ENCODE results near the gene RYR2.

The RYR2 gene

GRCh38 chr1:237873487-237874211, 831.7 kb downstream of the RYR2 start:
- TF ChIP-seq CTCF (IDR thresholded peaks at IDR 0.05; ENCODE audit: extremely low read depth, missing control alignments) = no peak
- DNase-seq (ENCODE audit: low spot score) = no peak

GRCh38 chr1:237875291-237875690, 833.3 kb downstream of the RYR2 start:
- DNase-seq (ENCODE audit: low spot score) = no peak
- TF ChIP-seq CTCF (IDR thresholded peaks at IDR 0.05; ENCODE audit: extremely low read depth, missing control alignments) = no peak

GRCh38 chr1:237877631-237878030, 835.6 kb downstream of the RYR2 start:
- no peak for TF ChIP-seq CTCF (IDR thresholded peaks at IDR 0.05; ENCODE audit: extremely low read depth, missing control alignments)
- DNase-seq (ENCODE audit: low spot score) = no peak

GRCh38 chr1:237878406-237878805, 836.4 kb downstream of the RYR2 start:
- no peak for DNase-seq (ENCODE audit: low spot score)

GRCh38 chr1:237879195-237879594, 837.2 kb downstream of the RYR2 start:
- no peak for TF ChIP-seq CTCF (IDR thresholded peaks at IDR 0.05; ENCODE audit: extremely low read depth, missing control alignments)
- DNase-seq (ENCODE audit: low spot score) = no peak

More at GRCh38 chr1:237878406-237878805, 836.4 kb downstream of the RYR2 start:
- TF ChIP-seq CTCF (IDR thresholded peaks at IDR 0.05; ENCODE audit: extremely low read depth, missing control alignments) = no peak
